GM11168 (cell line): ENCODE results near the gene LEP.
"Not testable (repeated sequence)": the region's sequence is repeated elsewhere in the genome, so short reads cannot be mapped to it uniquely, and the experiment has no call there.

ENCODE experiments used
- in situ Hi-C: fragments of 300-500 bp; cut with MboI; formaldehyde crosslinking; loops from one replicate; pipeline ENCODE4 v1.12.0; 2022; ENCODE audit warnings: low sequenced_read_pairs; ENCODE audit not compliant: unreplicated experiment

The LEP gene

DNA sequence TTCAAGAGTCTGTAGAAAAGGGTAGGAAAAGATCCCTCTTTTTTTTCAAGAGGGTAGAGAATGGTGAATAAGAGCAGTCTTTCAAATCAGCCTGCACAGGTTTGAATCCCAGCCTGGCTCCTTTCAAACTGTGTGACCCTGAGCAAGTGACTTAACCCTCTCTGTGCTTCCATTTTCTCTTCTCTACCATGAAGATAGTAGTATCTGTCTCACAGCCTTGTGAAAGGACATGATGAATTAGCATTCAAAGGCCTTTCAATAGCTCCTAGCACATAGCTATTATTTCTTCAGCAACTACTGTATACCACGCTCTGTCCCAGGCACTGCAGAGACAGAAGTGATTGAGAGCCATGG is 25.4 kb downstream of the LEP start:
- in situ Hi-C loops: no loop called here

DNA sequence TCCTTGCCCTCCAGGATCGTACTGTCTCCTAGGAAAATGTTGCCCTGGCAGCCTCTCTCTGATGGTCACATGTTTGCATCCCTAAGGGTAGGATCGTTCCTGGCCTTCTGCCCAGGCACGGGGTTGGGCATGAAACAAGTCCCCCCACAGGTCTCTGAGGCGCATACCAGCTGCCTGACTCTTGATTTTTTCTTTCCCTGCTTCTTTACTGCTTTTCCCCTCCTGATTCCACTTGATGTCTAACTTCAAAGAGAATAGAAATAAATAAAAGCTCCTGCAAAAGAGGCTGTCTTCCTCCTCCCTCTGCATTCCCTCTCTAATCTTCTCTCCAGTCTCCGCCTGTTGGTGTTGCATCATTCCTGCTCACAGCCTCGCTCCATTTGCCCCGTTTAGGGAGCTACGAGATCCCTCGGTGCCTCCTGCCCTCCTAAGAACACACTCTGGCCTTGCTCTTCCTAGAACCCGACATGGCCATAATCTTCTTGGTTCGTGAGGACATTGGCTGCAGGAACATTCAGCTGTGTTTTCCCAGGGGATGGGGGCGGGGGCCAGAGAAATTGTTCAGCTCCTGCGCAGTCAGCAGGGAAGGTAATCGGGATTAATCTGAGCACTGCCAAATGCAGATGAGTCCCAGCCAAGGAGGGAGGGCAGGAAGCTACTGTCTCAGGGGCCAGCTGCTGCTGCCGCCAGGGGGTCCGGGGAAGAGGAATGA is 26.0 kb downstream of the LEP start:
- in situ Hi-C loops: no loop called here

GRCh38 chr7:128267595-128267924 is 26.5 kb downstream of the LEP start:
- in situ Hi-C loops: no loop called here

DNA sequence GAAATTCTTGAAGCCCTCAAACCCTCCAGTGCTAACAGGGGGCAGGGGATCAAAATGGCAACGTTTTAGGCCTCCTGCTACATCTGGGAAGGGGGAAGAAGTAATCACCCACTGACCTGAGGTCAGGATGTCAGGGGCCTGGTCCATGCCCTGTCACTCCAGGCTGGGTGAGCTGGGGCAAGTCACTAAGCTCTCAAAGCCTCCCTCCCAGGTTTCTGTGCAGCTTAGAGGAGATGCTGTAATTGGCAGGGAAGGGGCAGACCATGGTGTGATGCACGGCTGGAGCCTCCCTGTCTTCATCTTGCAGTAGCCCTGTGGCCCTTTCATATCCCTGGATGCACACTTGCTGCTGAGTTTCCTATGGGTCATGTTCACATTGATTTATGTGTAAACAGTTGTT is 27.2 kb downstream of the LEP start:
- in situ Hi-C loops: no loop called here

GRCh38 chr7:128270826-128271272 is 29.8 kb downstream of the LEP start:
- in situ Hi-C loops: no loop called here

GRCh38 chr7:128271471-128271941 is 30.4 kb downstream of the LEP start:
- in situ Hi-C loops: no loop called here

GRCh38 chr7:128271942-128272481 is 30.9 kb downstream of the LEP start:
- in situ Hi-C loops: no loop called here

DNA sequence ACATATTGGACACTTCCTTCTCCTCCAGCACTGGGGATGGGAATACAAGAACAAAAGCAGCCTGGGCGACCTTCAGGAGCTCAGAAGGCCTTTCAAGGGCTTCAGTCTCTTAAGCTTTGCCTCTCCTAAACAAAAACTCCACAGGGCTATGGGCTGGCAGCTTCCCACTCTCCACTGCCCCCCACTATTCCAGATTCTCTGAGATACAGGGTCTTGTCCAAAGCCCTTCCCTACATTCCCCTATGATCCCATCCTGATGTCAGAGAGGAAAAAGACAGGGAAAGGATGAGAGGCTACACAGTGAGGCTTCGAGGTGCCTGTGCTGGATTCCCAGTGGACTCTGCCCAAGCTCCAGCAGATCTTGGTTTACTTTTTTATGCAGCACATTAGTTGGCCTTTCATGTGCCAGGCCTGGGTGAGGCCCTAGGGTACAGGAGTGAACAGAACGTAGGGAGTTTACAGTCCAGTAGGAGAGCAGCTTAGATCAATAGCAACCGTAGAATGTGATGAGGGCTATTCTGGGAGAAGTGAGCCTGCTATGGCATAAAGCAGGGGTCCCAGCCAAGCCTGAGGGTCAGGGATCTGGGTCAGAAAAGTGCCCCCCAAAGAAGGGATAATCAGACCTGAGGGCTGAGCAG is 33.3 kb downstream of the LEP start:
- in situ Hi-C loops: no loop called here

DNA sequence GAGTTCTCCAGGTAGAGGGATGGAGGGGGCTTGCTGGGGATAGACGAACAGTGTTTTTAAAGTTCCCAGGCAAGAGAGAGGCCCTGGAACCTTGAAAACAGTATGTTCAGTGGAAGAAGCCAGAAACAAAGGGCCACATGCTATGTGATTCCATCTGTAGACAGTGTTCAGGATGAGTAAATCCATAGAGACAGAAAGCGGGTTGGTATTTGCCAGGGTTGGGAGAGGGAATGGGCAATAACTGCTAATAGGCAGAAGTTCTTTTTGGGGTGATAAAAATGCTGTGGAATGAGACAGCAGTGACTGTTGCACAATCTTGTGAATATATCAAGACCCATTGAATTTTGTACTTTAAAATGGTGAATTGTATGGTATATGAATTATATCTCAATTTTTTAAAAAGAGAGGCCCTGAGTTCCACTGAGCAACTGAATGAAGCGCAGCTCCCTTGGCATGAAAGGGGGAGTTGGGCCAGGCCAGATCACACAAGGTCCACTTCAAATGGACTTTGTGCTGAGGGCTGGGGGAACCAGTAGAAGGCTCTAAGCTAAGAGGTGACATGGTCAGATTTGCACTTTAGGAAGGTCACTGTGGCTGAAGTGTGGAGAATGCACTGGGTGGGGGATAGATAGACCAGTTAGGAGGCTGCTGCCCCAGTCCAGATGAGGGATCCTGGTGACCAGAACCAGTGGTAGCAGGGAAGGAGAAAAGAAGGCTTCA is 34.0 kb downstream of the LEP start:
- in situ Hi-C loops: no loop called here

DNA sequence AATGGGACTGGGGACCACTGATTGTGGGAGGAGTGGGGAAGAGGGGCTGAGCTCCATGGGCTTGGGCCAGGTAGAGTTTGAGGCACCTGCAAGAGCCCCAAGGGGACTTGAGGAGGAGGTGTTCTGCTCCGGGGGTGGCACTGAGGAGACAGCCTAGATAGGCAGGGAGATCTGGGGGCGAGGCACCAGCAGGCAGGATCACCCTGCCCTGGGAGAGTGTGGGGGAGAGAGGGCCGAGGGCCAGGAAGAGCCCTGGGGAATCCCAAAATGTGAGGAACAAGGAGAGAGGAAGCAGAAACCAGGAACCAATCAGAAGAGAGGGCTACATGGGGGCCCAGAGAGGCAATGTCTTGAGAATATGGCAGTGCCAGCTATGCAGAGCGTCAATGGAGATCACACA is 34.6 kb downstream of the LEP start:
- in situ Hi-C loops: no loop called here

DNA sequence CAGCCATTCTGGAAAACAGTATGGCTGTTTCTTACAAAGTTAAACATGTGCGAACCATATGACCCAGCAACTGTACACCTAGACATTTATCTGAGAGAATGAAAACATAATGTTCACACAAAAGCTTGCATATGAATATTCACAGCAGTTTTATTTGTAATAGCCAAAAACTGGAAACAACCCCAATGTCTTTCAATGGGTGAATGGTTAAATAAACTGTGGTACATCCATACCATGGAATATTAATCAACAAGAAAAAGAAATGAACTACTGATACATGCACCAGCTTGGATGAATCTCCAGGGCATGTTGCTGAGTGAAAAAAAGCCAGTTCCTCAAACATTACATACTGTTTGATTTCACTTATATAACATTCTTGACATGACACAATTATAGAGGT is 37.3 kb downstream of the LEP start:
- in situ Hi-C loops: no loop called here

DNA sequence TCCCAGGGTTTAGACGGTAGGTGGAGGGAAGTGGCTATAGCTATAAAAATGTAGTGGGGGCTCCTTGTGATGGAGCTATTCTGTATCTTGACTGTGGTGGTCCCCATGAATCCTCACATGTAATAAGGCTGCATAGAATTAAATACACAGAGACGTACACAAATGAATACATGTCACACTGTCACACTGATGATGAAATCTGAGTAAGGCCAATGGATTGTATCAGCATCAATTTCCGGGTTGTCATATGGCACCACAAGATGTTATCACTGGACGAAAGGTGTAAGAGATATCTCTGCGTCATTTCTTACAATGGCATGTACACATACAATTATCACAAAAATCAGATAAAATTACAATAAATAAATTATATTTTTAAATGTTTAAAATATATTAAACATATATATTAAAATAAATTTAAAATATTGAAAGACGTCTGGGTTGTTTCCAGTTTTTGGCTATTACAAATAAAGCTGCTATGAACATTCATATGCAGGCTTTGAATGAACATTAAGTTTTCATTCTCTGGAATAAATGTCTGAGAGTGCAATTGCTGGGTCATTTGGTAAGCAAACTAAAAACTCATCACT is 38.1 kb downstream of the LEP start:
- in situ Hi-C loops: no loop called here

- in situ Hi-C loops: not testable (repeated sequence)
Observed at GRCh38 chr7:128280451-128280850, 39.4 kb downstream of the LEP start.

GRCh38 chr7:128281605-128282380 is 40.7 kb downstream of the LEP start:
- in situ Hi-C loops: no loop called here

DNA sequence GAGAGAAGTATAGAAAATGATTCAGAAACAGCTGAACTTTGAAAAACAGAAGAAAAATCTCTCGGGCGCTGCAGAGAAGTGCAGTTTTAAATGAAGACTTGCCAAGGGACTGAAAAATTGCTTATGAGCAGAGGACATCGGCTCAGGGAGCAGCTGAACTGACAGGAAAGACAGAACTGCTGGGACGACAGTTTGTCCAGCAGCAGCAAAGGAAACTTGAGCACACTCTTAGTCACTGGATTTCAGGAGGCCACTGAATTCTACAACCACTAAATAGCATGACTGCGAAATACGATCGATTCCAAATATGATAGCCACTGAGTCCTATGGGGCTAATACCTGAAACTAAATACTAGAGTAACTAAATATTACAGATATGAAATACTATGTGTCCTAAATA is 43.0 kb downstream of the LEP start:
- in situ Hi-C loops: no loop called here

- in situ Hi-C loops: no loop called here
Observed at GRCh38 chr7:128287556-128287955, 46.5 kb downstream of the LEP start.

- in situ Hi-C loops: not testable (repeated sequence)
Observed at GRCh38 chr7:128298004-128298403, 56.9 kb downstream of the LEP start.

DNA sequence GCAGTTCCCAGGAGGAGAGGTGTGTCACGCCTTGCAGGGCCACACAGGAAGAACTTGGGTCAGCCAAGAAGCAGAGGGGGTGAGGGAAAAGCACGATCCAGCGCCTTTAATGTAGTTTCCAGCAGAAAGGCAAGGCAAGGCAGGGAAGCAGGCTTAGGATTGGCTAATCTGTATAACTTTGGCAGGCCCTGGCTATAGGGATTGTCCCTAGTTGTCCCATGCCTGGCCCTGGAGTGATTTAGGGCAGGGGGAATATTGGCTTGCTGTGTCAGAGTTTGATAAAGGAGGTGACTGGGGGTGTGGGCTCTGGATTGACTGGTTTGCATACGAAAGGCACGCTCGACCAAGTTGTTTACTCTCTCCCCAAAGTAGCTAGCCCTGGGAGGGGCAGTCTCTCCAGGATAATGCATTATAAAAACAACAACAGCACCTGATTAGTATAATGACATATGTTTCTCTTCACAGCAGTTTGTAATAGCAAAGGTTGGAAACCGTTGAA is 58.1 kb downstream of the LEP start:
- in situ Hi-C loops: no loop called here

DNA sequence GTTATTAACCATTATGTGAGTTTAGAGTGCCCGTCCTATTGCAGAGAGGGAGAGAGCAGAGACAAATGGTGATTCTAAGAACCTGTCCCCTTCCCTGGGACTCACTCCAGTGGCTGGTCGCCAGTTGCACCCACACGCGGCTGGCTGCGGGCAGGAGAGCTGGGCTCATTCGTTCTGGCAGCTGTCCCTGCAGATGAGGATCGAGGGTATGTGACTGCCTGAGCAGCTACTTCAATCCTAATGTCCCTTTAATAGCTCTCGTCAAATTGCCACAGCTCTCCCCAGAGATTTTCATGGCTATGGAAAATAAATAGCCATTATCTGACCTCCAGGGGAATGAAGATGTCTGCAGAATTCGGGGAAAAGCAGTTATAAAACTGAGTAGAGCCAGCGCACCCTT is 61.1 kb downstream of the LEP start:
- in situ Hi-C loops: no loop called here

GRCh38 chr7:128303133-128303532 is 62.1 kb downstream of the LEP start:
- in situ Hi-C loops: no loop called here
